ENCODE results near the gene NEDD4L.

DNA sequence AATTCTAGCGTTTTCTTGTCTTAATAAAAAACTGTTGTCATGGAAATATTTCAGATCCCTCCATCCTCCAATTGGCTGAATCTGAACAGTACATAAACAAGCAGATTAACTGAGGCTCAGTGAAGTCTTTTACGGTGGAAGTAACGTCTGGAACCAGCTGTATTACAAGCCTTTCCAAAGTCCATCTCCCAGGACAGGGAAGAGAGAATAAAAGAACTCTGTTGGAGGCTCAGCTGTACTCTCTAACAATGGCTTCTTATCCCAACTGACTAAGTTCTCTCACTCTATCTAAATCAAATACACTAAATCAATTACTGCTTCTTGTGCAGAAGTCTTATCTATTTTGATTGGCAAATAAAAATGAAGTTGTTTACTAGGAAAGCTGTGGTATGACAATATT, 19.9 kb upstream of the NEDD4L start:
- TF ChIP-seq, protein P1, sequence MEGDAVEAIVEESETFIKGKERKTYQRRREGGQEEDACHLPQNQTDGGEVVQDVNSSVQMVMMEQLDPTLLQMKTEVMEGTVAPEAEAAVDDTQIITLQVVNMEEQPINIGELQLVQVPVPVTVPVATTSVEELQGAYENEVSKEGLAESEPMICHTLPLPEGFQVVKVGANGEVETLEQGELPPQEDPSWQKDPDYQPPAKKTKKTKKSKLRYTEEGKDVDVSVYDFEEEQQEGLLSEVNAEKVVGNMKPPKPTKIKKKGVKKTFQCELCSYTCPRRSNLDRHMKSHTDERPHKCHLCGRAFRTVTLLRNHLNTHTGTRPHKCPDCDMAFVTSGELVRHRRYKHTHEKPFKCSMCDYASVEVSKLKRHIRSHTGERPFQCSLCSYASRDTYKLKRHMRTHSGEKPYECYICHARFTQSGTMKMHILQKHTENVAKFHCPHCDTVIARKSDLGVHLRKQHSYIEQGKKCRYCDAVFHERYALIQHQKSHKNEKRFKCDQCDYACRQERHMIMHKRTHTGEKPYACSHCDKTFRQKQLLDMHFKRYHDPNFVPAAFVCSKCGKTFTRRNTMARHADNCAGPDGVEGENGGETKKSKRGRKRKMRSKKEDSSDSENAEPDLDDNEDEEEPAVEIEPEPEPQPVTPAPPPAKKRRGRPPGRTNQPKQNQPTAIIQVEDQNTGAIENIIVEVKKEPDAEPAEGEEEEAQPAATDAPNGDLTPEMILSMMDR (tag by site-specific recombination; IDR thresholded peaks at IDR 0.05) = no peak
- TF ChIP-seq ZEB2 (tag by site-specific recombination; IDR thresholded peaks at IDR 0.05) (no peak), ZNF266 (tag by site-specific recombination; IDR thresholded peaks at IDR 0.05; ENCODE audit: low read depth) (no peak), ZNF302 (tag by site-specific recombination; IDR thresholded peaks at IDR 0.05; ENCODE audit: low read depth) (no peak), ZBTB8A (tag by site-specific recombination; IDR thresholded peaks at IDR 0.05) (no peak), ZNF350 (tag by site-specific recombination; IDR thresholded peaks at IDR 0.05) (no peak), ZNF140 (tag by site-specific recombination; IDR thresholded peaks at IDR 0.05) (no peak), ZNF274 (IDR thresholded peaks at IDR 0.05; ENCODE audit: low read length) (no peak), ZNF274 (tag by site-specific recombination; IDR thresholded peaks at IDR 0.05; ENCODE audit: borderline replicate concordance) (no peak), GFI1B (tag by site-specific recombination; IDR thresholded peaks at IDR 0.05) (no peak)
- TF ChIP-seq, protein P2, sequence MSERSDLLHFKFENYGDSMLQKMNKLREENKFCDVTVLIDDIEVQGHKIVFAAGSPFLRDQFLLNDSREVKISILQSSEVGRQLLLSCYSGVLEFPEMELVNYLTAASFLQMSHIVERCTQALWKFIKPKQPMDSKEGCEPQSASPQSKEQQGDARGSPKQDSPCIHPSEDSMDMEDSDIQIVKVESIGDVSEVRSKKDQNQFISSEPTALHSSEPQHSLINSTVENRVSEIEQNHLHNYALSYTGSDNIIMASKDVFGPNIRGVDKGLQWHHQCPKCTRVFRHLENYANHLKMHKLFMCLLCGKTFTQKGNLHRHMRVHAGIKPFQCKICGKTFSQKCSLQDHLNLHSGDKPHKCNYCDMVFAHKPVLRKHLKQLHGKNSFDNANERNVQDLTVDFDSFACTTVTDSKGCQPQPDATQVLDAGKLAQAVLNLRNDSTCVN (tag by site-specific recombination; optimal IDR thresholded peaks at IDR 0.05) = no peak
- TF ChIP-seq, protein P3, sequence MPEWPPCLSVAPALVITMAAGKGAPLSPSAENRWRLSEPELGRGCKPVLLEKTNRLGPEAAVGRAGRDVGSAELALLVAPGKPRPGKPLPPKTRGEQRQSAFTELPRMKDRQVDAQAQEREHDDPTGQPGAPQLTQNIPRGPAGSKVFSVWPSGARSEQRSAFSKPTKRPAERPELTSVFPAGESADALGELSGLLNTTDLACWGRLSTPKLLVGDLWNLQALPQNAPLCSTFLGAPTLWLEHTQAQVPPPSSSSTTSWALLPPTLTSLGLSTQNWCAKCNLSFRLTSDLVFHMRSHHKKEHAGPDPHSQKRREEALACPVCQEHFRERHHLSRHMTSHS (tag by site-specific recombination; IDR thresholded peaks at IDR 0.05) = no peak
- TF ChIP-seq, protein P4, sequence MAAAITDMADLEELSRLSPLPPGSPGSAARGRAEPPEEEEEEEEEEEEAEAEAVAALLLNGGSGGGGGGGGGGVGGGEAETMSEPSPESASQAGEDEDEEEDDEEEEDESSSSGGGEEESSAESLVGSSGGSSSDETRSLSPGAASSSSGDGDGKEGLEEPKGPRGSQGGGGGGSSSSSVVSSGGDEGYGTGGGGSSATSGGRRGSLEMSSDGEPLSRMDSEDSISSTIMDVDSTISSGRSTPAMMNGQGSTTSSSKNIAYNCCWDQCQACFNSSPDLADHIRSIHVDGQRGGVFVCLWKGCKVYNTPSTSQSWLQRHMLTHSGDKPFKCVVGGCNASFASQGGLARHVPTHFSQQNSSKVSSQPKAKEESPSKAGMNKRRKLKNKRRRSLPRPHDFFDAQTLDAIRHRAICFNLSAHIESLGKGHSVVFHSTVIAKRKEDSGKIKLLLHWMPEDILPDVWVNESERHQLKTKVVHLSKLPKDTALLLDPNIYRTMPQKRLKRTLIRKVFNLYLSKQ (tag by site-specific recombination; IDR thresholded peaks at IDR 0.05; ENCODE audit: borderline replicate concordance) = no peak
